ENCODE measurements around the gene EMD.

DNA sequence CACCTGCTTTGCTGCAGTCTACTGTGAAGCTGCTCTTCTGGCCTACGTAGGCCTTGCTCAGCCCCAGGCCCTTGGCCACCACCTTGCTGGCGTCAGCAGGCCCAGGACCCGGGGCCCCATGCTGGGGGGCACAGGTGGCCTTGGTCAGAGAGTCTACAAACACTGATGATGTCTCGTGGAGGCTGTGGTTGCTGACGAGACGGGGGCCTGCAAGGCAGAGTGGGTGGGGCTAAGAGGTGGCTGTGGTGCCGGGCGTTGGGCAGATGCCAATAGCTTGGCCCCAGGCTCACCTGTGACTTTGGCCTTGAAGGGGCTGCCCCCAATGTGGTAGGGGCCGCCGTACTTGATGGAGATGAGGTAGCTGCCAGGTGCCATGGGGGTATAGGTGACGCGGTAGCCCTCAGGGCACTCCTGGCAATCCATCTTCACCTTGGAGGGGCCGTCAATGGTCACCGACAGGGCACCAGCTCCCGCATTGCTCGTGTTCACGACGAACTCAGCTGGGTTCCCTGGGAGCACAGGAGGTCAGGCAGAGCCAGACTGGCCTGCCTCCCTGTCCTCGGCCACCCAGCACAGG, 29.6 kb upstream of the EMD start:
- TF ChIP-seq, protein P1, sequence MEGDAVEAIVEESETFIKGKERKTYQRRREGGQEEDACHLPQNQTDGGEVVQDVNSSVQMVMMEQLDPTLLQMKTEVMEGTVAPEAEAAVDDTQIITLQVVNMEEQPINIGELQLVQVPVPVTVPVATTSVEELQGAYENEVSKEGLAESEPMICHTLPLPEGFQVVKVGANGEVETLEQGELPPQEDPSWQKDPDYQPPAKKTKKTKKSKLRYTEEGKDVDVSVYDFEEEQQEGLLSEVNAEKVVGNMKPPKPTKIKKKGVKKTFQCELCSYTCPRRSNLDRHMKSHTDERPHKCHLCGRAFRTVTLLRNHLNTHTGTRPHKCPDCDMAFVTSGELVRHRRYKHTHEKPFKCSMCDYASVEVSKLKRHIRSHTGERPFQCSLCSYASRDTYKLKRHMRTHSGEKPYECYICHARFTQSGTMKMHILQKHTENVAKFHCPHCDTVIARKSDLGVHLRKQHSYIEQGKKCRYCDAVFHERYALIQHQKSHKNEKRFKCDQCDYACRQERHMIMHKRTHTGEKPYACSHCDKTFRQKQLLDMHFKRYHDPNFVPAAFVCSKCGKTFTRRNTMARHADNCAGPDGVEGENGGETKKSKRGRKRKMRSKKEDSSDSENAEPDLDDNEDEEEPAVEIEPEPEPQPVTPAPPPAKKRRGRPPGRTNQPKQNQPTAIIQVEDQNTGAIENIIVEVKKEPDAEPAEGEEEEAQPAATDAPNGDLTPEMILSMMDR (IDR thresholded peaks at IDR 0.05) = no peak
- no peak for TF ChIP-seq POLR2A (IDR thresholded peaks at IDR 0.05)

All from thyroid gland (tissue), 4 donors.